Gastrocnemius medialis (tissue), 4 donors: Measurements from ENCODE around the gene LRTM1. TPM values are rescaled to one million over a fixed set of nuclear protein-coding genes. Genes with fewer than 3 reads are reported as not detected.
A peak's percentile ranks its signal among the peaks of the same experiment; 100 is the strongest.

Experiments
- ATAC-seq, 2 donors: fragments of 150-250 bp; one replicate each; pipeline ENCODE4 v1.9.1; 2016
- DNase-seq, 2 donors: peaks; one replicate each; pipeline ENCODE4 v3.0.0-alpha.2; 2019
- H3K27ac ChIP-seq, 4 donors: fragments of 200-600 bp; sonication (generic); 1 replicate in 1 of 4; 2 replicates in 3 of 4; pipeline ENCODE4 v1.5.1; 2016 to 2018; ENCODE audit warnings: mild to moderate bottlenecking in 2 of 4, moderate library complexity in 1 of 4
- H3K27me3 ChIP-seq, 3 donors: fragments of 200-600 bp; sonication (generic) in 2 of 3; 1 replicate in 1 of 3; 2 replicates in 2 of 3; pipeline versions ENCODE4 v1.5.1 to v1.6.0; 2016 to 2019; ENCODE audit warnings: mild to moderate bottlenecking in 1 of 3, moderate library complexity in 1 of 3
- H3K36me3 ChIP-seq, 2 donors: fragments of 200-600 bp; sonication (generic) in 1 of 2; one replicate each; pipeline ENCODE4 v1.5.1; 2017 to 2018
- H3K4me1 ChIP-seq, 2 donors: fragments of 200-600 bp; sonication (generic) in 1 of 2; one replicate each; pipeline ENCODE4 v1.5.1; 2016 to 2017; ENCODE audit warnings: mild to moderate bottlenecking in 2 of 2
- H3K4me3 ChIP-seq, 4 donors: fragments of 200-600 bp; sonication (generic) in 3 of 4; 1 replicate in 1 of 4; 2 replicates in 3 of 4; pipeline ENCODE4 v1.5.1; 2016 to 2019; ENCODE audit warnings: mild to moderate bottlenecking in 2 of 4
- H3K9me3 ChIP-seq, 3 donors: fragments of 200-600 bp; sonication (generic) in 2 of 3; 1 replicate in 1 of 3; 2 replicates in 2 of 3; pipeline ENCODE4 v1.5.1; 2016 to 2019
- CTCF ChIP-seq, 5 experiments: fragments of 450-650 bp in 3 of 5; fragments of 200-600 bp in 2 of 5; sonication (generic) in 2 of 5; IDR thresholded peaks in 4 of 5; conservative IDR thresholded peaks in 1 of 5; 1 replicate in 4 of 5; 2 replicates in 1 of 5; pipeline ENCODE4 v1.5.1; 2016 to 2019; ENCODE audit warnings: antibody characterized with exemption in 5 of 5, mild to moderate bottlenecking in 3 of 5, moderate library complexity in 3 of 5
- POLR2A ChIP-seq, 2 donors: fragments of 450-650 bp; IDR thresholded peaks; one replicate each; pipeline ENCODE4 v1.6.1; 2017; ENCODE audit warnings: antibody characterized with exemption in 2 of 2, mild to moderate bottlenecking in 2 of 2, moderate library complexity in 2 of 2
- in situ Hi-C, 4 donors: fragments of 200-750 bp; cut with MboI; loops; one replicate each; pipeline versions ENCODE4 v1.15.0 to v1.8.0; 2017; ENCODE audit warnings: low sequenced_read_pairs in 4 of 4
- intact Hi-C: fragments of 100-400 bp; cut with DNase I; formaldehyde crosslinking; loops from one replicate; pipeline ENCODE4 v1.15.1; 2023; ENCODE audit warnings: low total_unique reads
- total RNA-seq, 4 donors: library from RNA; depleted of rRNA; stranded (reverse); fragments of >200 nt; gene quantifications; one replicate each; pipeline versions ENCODE4 v1.1.0 to v1.2.3, GENCODE V29; 2016

The LRTM1 gene
- total RNA-seq, 4 donors from 2014 or later, result not detected

DNA sequence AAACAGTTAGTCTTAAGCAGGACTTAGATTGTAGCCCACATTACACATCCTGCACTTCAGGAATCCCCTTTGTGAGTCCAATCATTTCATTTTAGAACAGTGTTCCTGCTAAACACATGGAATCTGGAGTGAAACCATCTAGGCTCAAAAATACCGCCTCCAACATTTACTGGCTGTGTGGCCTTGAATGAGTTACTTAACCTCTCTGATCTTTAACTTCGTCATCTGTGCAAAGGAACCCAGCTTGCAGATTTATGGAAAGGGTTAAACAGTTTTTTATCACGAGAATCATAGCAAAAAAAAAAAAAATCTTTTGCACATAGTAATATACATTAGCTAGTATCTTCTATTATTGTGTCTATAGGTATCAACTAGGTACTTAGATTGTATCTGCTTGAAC lies 8.0 kb upstream of the LRTM1 start:
- H3K4me1 ChIP-seq, result peaks cover 0 to 26% of the 10 kb centered on the region in 2 donors
- H3K27ac ChIP-seq, result no peak overlapping the region
- H3K9me3 ChIP-seq, result no peaks in the 10 kb centered on the region
- H3K4me3 ChIP-seq, result no peak overlapping the region
- no peaks in the 10 kb centered on the region for H3K36me3 ChIP-seq
- intact Hi-C loops, result no loop called here
- H3K27me3 ChIP-seq, result no peaks in the 10 kb centered on the region
- no peak for ATAC-seq
- TF ChIP-seq CTCF (IDR thresholded peaks at IDR 0.05 in 4 of 5, conservative IDR thresholded peaks at IDR 0.05 in 1 of 5) (no peak), POLR2A (IDR thresholded peaks at IDR 0.05) (no peak)
- DNase-seq, result no peak
- in situ Hi-C loops, result no loop called here

DNA sequence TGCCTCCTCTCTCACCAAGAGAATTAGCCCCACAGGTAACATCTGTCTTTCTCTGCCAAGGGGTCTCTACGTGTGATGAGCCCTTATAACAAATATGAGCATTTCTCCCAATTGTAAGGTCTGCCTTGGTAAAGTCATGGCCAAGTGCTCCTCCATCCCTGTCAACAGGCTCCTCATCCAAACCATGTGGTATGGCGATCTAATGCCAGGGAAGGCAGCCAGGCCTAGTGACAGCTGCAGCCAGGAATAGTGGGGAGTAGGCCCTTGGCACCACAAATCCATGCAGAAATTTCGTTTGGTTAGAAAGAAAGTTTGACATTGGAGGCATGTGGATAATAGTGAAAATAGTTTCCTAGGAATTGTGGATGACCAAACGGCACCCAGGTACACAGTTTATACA lies 4.7 kb upstream of the LRTM1 start:
- in situ Hi-C loops (no loop called here), intact Hi-C loops (no loop called here)
- Histone ChIP-seq H3K4me1 (peaks cover 0 to 19% of the 10 kb centered on the region in 2 donors), H3K9me3 (no peaks in the 10 kb centered on the region), H3K27me3 (no peaks in the 10 kb centered on the region), H3K4me3 (no peak overlapping the region), H3K27ac (peak overlapping the region in 1 of 4 donors; percentile 0), H3K36me3 (no peaks in the 10 kb centered on the region)
- DNase-seq (peak; percentile 47 to 57), ATAC-seq (peak; percentile 88 to 93)
- TF ChIP-seq CTCF (IDR thresholded peaks at IDR 0.05 in 4 of 5, conservative IDR thresholded peaks at IDR 0.05 in 1 of 5) (no peak), POLR2A (IDR thresholded peaks at IDR 0.05) (no peak)

DNA sequence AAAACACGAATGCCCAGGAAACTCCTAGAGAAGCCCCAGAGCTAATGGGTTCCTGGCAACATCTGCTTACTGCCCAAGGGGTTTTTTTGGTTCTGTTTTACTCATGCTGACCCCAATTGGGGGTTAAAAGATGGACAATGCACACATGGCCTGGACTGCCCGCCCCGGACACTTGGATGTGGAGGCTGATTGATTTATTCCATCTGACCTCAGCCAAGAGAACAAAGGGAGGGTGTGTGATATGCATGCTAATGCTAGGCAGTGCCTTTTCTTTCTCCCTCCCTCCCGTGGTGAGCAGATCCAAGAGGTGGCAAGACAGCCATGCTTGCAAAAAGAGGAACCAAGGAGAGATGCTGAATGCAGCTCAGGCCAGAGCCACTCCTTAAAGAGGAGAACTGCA lies 3.3 kb upstream of the LRTM1 start:
- TF ChIP-seq CTCF (IDR thresholded peaks at IDR 0.05 in 4 of 5, conservative IDR thresholded peaks at IDR 0.05 in 1 of 5) (no peak), POLR2A (IDR thresholded peaks at IDR 0.05) (no peak)
- in situ Hi-C loops, result no loop called here
- no peaks in the 10 kb centered on the region for H3K36me3 ChIP-seq
- intact Hi-C loops, result no loop called here
- H3K9me3 ChIP-seq, result no peaks in the 10 kb centered on the region
- H3K4me3 ChIP-seq, result no peak overlapping the region
- no peaks in the 10 kb centered on the region for H3K27me3 ChIP-seq
- ATAC-seq, result no peak
- no peak overlapping the region for H3K27ac ChIP-seq
- peaks cover 0 to 19% of the 10 kb centered on the region in 2 donors for H3K4me1 ChIP-seq
- DNase-seq, result no peak

DNA sequence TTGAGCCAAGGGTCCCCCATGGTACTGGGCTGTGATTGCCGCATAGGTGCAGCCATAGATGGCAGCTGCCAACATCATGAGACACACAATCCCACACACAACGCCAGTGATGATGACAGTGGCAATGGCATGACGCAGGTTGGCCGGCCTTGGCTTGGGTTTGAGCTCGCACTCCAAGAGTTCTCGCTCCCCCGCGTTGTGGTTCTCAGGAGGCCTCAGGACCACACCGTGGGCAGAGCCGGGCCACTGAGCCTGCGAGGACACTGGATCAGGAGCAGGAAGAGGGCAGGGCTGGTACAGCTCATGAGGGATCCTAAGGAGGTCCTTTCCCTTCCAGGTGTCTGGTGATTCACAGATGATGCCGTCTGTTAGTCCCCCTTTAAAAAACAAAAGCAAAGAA lies 9.3 kb downstream of the LRTM1 start:
- in situ Hi-C loops, result no loop called here
- no peaks in the 10 kb centered on the region for H3K36me3 ChIP-seq
- intact Hi-C loops, result no loop called here
- H3K4me1 ChIP-seq, result no peaks in the 10 kb centered on the region
- H3K27me3 ChIP-seq, result no peaks in the 10 kb centered on the region
- DNase-seq (no peak), ATAC-seq (no peak)
- H3K27ac ChIP-seq, result no peak overlapping the region
- no peaks in the 10 kb centered on the region for H3K9me3 ChIP-seq
- TF ChIP-seq POLR2A (IDR thresholded peaks at IDR 0.05), result no peak
- TF ChIP-seq CTCF (IDR thresholded peaks at IDR 0.05 in 4 of 5, conservative IDR thresholded peaks at IDR 0.05 in 1 of 5), result no peak
- no peak overlapping the region for H3K4me3 ChIP-seq

DNA sequence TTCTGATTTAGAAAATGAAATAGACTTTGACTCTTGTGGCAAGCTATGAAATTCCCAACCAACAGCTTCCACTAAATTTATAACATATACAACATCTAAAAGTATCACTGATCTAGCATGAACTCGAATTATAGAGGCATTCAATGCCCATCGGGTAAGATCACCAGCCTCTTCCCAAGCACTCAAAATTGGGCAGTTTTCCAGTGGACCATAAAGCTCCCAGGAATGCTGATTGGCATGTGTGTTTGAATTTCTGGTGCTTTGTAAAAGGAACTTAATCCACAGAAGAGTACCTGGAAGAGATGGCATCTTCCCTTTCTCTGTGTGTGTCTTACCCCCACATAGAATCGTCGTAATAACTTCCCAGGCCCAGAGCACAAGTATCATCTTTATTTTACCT lies 10.0 kb downstream of the LRTM1 start:
- H3K4me1 ChIP-seq, result no peaks in the 10 kb centered on the region
- intact Hi-C loops, result no loop called here
- in situ Hi-C loops, result no loop called here

More for the DNA sequence above, 10.0 kb downstream of the LRTM1 start:
- H3K27ac ChIP-seq, result no peak overlapping the region
- ATAC-seq (no peak), DNase-seq (no peak)
- no peaks in the 10 kb centered on the region for H3K9me3 ChIP-seq
- H3K36me3 ChIP-seq, result no peaks in the 10 kb centered on the region
- no peaks in the 10 kb centered on the region for H3K27me3 ChIP-seq
- TF ChIP-seq CTCF (IDR thresholded peaks at IDR 0.05 in 4 of 5, conservative IDR thresholded peaks at IDR 0.05 in 1 of 5) (no peak), POLR2A (IDR thresholded peaks at IDR 0.05) (no peak)
- H3K4me3 ChIP-seq, result no peak overlapping the region
